Measurements from ENCODE around the gene ULBP3.

The ULBP3 gene

DNA sequence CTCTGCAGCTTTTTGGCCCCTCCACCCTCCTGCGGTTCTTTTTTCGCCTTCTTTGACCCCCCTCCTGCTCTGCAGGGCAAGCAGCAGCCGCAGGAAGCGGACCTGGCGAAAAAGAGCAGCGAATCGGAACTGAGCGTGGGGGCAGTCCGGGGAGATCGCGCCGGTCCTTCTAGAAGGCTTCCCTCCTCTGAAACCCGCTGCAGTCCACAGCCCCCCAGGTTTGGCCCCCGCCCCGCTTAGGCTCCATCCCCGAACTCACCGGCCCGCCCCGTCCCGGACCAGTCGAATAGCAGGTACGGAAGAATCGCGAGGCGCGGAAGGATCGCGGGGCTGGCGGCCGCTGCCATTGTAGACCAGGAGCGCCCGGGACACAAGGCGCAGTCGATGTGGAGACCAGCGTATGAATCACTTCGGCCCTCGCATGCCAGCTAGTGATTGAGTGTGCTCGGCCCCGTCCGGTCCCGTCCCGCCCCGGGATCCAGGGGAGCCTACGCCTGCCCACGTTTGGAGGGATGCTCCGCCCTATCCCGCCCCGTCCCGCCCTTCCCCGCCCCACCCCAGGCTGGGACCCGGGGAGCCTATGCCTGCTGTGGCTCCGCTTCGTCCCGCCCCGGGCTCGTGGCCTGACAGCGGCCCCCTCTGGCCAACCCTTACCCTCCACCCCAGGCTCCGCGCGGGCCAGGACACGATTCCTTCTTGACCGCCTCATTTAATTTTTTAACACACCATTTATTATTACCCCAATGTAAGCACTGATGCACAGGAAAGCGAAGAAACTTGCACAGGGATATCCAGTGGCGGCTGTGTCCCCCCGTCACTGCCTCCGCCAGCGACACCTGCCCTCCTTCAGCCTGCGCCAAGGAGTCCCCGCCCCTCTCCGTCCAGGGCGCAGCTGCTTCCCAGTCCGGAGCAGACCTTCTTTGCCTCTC lies at the start of gene ULBP3:
Gene ULBP3, minus strand, starts transcription at position 402 of the 929 bp plus-strand sequence. Its CDS starts 55 bp downstream, at position 347.
- no peak for DNase-seq

DNA sequence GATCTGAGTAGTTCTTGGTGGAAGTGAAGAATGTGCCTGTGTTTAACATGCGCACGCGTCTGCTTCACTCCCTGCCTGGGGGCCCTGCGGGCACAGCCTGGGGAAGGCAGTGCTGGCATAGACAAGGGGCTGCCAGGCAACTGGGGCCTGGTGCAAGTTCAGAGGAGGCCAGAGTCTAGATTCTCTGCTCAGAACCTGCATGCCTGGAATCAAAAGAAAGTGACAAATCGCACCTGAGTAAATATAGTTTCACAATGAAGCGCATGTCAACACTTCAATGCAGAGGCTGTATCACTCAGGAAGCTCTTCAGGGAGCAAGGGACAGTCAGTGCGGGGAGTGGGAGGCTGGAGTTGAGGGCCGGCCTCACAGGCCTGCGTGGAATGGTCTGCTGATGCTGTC lies 49.7 kb upstream of the ULBP3 start:
- DNase-seq, result no peak

- no peak for DNase-seq
Measured at GRCh38 chr6:150118203-150118602, 49.3 kb upstream of the ULBP3 start.

- no peak for DNase-seq
Measured at GRCh38 chr6:150116200-150116800, 47.4 kb upstream of the ULBP3 start.

DNA sequence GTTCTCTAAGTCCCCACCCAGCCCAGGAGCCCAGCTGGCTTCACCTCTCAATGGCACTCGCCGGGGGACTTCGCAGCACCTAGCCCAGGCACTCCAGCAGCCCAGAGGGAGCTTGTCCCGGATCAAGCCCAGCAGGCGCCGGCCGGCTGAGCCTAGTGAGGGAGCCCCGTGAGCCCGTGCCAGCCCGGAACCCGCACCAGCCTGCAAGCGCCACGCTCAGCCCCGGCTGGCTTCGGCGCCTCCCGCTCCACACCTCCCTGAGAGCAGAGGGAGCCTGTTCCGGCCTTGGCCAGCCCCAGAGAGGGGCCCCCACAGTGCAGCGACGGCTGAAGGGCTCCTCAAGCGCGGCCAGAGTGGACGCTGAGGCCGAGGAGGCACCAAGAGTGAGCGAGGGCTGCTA lies 46.8 kb upstream of the ULBP3 start:
- DNase-seq, result no peak

DNA sequence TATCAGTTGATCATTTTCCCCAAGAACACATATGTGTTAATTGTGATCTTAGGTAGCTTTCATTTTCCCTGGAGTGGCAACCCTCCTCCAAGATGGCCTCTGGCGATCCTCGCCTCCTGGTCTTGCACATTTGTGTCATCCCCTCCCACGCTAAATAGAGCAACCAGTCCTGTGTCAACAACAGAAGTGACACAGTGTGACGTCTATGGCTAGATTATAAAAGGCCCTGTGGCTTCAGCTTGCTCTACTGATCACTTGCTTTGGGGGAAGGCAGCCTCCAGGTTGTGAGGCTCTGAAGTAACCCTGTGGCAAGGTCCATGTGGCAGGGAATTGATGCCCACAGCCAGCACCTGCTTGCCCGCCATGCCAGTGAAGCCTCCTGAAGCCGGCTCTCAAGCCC lies 43.3 kb upstream of the ULBP3 start:
- no peak for DNase-seq

DNA sequence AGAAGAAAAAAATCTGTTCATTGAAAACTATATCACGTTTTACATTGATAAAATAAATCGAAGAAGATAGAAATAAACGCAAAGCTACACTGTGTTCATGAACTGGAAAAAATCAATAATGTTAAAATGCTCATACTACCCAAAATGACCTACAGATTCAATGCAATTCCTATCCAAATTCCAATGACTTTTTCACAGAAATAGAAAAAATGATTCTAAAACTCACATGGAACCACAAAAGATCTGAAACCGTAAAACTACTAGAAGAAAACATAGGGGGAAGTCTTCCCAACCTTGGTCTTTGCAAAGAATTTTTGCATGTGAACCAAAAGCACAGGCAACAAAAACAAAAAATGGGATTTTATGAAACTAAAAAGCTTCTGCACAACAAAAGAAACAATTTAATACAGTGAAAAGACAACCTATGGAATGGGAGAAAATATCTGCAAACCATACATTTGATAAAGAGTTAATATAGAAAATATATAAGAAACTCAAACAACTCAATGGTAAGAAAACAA lies 33.9 kb upstream of the ULBP3 start:
- DNase-seq, result no peak

GRCh38 chr6:150100745-150101144 lies 31.8 kb upstream of the ULBP3 start:
- DNase-seq, result no peak

DNA sequence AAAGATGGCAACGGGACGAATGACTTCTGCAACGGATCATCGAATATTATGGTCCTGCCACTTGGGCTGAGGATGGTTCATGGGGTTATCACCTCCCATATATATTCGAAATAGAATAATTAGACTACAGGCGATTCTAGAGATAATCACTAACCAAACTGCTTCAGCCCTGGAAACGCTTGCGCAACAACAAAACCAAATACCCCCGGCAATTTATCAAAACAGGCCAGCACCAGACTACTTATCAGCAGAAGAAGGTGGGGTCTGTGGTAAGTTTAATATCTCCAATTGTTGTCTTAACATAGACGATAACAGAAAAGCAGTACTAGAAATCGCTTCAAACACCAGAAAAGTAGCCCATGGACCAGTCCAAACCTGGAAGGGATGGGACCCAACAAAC lies 31.0 kb upstream of the ULBP3 start:
- DNase-seq, result no peak

GRCh38 chr6:150099546-150099945 lies 30.6 kb upstream of the ULBP3 start:
- DNase-seq, result no peak

- no peak for DNase-seq
Measured at GRCh38 chr6:150098155-150098554, 29.2 kb upstream of the ULBP3 start.

DNA sequence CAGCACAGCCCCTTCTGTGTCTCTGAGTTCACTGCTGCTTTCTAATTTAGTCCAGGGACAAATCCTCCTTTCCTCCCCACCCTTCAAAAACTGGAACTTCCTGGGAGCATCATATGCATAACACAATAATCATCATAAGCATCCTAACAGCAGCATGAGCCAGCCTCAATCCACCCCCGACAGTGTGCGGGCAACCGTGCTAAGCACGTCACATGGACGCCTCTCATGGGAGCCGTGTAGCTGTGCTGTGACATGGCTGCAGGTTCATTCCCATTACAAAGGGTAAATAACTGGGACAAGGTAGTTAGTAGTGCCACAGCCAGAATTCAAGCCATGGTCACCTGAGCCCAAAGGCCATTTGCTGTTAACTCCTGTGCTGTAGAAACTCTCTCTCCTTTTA lies 24.5 kb upstream of the ULBP3 start:
- no peak for DNase-seq

- DNase-seq, result no peak
Measured at GRCh38 chr6:150091476-150091875, 22.6 kb upstream of the ULBP3 start.

DNA sequence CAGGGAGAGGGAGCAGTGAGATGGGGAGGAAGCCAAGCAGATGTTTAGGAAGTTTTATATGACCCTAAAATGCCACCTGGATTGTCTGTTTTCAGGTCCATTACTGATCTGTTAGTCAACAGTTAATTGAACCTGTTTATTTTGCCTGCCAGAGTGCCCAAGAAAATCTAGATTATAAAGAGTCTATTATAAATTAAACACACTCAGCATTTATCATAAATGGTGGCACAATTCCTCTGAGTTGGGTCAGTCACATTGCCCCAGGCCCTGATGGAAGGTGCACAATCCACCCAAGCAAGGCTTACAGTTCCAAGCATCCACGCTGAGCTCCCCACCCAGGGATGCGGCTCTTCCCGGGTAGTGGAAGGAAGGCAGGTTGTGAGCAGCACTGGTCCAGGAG lies 21.4 kb upstream of the ULBP3 start:
- DNase-seq, result no peak

GRCh38 chr6:150088481-150089154 lies 19.7 kb upstream of the ULBP3 start:
- peak; percentile 65 for DNase-seq

DNA sequence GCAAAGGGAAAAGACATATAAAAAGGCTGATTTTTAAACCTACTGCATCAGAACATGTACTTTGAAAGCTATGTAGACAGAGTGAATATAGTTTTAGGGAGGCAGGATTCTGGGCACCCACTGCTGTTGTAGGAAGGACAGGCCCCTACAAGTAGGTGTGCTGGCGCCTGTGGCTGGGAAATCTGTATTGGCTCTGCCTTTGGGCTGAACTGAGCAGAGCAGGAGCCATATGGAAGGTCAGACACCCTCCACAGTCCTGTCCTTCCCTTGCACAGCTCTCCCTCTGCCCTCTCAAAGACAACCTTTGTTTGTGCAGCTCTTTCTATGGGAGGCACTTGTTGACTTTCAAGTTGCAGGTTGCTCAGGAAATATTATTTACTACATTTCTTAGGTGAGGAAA lies 18.4 kb upstream of the ULBP3 start:
- DNase-seq, result no peak

DNA sequence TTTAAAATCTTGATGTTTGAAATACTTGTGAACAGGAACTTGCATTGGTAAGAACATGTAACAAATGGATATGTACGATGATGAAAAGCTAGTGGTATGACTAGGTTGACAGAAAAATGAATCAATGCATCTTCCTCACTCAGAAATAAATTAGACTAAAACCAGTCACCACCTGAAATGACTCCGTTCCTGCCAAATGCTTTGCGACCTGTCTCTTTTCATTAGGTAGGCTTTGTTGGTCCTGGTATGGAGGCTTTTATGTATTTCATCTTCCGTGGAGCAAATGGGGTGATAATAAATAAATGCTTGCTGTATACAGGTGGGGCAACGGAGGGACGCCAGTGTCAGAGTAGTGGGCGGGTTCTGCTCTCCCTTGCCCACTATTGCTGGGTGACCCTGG lies 17.1 kb upstream of the ULBP3 start:
- DNase-seq, result no peak

DNA sequence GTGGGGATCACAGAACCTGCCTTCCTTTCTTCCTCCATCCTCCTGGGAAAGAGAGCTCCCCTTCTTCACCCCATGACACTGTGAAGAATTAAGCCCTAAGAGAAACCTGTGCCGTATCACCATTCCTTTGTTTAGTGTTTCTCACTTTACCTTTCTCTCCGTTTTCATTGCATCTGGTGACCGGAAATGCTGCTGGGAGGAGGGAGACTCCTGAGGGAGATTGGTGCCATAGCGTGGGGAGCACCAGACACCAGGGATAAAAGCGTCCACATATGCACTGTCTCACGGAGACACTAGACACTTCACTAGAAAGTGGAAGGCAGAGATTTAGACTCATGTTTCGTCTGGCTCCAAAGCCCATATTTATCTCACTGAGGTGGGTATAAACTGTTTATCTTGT lies 15.5 kb upstream of the ULBP3 start:
- DNase-seq, result no peak

GRCh38 chr6:150083839-150084238 lies 14.9 kb upstream of the ULBP3 start:
- DNase-seq, result no peak

GRCh38 chr6:150081702-150082101 lies 12.8 kb upstream of the ULBP3 start:
- no peak for DNase-seq

DNA sequence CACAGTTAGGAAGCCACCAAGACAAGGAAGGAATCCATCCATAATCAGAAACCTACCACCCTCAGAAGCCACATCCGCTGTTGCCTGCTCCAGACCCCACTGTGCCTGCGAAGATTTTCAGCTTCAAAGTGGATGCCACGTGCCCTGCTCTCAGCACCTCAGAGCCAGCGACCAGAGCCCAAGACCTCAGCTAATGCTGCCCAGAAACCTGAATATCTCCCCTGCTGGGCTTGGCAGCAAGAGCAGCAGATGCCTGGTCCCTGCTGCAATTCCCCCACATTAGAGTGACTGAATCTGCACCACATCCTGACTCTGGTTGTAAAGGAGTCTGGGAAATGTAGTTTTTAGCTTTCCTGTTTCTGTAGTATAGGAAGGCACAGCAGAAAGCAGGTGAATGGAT lies 10.7 kb upstream of the ULBP3 start:
- no peak for DNase-seq

- DNase-seq, result no peak
Measured at GRCh38 chr6:150078788-150079187, 9.9 kb upstream of the ULBP3 start.

DNA sequence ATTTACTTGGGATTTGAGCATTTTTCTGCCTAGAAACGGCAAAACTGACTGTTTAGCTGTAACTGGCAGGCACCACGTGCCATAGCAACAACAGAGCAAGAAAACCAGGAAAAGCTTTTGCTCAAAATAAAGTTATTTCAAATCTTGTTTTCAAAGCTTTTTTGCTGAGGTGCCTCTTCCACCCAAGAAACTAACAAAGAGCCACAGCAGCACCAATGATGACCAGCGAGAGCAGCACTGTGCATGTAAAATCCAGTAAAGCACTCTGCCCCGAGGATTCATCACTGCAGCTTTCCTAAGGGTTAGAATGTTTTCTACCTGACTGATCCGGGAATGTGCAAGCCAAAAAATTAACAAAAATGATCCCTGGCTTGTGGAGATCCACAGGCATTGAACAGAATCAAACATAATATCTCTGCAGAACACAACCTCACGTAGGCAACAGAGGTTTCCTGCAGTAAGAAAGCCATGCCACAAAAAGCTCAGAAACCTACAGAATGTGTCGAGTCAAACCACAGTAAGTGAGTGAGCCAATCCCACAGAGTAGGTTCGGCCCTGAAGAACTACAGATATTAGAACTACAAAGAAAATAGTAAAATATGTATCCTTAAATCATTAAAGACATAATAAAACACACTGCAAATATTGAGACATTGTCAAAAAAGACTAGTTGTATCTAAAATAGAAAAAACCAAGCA lies 7.4 kb upstream of the ULBP3 start:
- no peak for DNase-seq

Measured in NCI-H187 treated with DMSO at 0.1 percent for 48 hours (cell line).